Activated CD4-positive, alpha-beta T cell treated with anti-CD3 and anti-CD28 coated beads for 4 hours (primary cell): ENCODE results near the gene SCYL3.
"Not testable (repeated sequence)": the region's sequence is repeated elsewhere in the genome, so short reads cannot be mapped to it uniquely, and the experiment has no call there.

Source experiments
- DNase-seq, 2 donors: peaks; one replicate each; pipeline ENCODE4 v3.0.0-alpha.2; 2020

The SCYL3 gene

DNA sequence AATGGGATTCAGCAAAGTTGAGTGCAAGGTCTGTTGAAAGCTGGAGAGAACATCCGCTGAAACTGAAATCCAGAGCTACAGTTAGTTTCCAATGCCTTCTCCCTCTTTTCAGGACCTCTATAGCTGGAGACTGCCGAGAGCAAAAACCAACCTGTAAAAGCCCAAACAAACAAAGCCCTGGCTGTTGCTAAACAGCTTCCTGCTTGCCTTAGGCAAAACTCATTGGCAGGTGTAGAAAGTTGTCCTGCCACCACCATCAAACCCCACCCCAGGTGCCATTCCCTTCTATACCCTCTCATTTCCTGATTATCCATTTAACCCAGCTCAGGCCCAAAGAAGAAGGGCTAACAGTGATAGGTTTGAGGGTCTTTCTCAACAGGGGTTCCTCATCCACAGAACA, 24.7 kb downstream of the SCYL3 start:
- no peak for DNase-seq

DNA sequence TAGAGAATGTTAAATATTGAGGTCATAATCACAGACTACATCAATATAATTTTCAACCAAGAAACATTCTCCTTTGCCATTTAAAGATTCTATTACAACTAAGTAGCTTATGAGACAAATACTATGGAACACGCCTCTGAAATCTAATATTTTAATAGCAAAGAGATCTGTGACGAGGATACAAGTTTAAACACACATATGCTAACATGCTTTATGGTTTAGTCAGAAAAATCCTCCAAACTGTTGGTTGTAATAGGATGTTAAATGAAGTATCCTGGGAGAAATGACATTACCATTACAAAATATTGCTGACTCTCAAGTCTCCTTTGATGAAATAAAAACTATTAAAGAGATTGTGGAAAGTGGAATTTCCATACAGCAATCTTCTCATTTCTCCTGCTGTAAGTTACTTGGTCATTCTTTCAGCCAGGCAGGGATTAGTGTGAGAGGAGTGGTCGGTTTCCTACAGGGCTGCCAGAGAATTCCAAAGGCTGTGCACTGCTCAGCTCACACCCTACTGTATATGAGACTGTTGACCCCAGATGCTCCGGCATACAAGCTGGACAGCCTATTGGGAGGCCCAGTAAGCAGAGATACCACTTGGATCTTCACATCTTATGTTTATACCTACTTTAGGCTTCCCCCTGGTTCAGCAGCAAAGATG, 26.6 kb downstream of the SCYL3 start:
- no peak for DNase-seq

GRCh38 chr1:169866577-169866976, 27.1 kb downstream of the SCYL3 start:
- no peak for DNase-seq

- DNase-seq: not testable (repeated sequence)
These were observed 29.2 kb downstream of the SCYL3 start for GRCh38 chr1:169864531-169864930.

GRCh38 chr1:169860750-169861149, 32.9 kb downstream of the SCYL3 start:
- DNase-seq: no peak

GRCh38 chr1:169860187-169860586, 33.5 kb downstream of the SCYL3 start:
- DNase-seq: no peak

GRCh38 chr1:169859001-169859400, 34.7 kb downstream of the SCYL3 start:
- no peak for DNase-seq

DNA sequence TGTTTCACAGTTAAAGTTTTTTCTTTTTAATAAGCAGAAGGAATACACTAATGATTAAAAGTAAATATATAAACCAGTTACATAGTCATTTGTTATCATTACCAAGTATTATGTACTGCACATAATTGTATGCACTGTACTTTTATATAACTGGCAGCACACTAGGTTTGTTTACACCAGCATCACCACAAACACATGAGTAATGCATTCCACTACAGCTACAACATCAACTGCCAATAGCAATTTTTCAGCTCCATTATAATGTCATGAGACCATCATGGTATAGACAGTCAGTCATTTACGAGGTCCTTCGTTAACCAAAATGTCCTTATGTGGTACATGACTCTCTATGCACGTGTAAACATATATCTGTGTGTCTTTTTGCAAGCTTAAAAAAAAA, 35.2 kb downstream of the SCYL3 start:
- no peak for DNase-seq

DNA sequence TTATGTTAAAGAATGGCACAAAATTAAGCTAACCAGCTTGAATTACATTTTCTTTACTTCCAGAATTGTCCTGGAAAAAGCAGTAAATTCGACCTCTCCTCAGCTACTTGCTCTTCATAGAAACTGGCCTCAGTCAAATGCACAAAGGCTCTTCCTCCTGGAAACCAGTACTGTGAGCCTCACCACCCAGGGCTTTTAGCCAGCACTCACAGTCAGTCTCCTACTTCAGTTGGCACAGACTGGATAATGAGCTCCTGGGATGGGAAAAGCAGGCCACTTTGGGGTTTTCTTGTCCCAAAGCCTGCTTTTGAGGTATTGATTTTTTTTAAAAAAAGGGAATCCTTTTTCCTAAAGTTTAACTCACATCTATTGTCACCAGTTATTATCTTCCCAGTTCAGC, 40.4 kb downstream of the SCYL3 start:
- no peak for DNase-seq

GRCh38 chr1:169849346-169850022, 44.2 kb downstream of the SCYL3 start:
- no peak for DNase-seq

GRCh38 chr1:169848456-169848855, 45.2 kb downstream of the SCYL3 start:
- no peak for DNase-seq

DNA sequence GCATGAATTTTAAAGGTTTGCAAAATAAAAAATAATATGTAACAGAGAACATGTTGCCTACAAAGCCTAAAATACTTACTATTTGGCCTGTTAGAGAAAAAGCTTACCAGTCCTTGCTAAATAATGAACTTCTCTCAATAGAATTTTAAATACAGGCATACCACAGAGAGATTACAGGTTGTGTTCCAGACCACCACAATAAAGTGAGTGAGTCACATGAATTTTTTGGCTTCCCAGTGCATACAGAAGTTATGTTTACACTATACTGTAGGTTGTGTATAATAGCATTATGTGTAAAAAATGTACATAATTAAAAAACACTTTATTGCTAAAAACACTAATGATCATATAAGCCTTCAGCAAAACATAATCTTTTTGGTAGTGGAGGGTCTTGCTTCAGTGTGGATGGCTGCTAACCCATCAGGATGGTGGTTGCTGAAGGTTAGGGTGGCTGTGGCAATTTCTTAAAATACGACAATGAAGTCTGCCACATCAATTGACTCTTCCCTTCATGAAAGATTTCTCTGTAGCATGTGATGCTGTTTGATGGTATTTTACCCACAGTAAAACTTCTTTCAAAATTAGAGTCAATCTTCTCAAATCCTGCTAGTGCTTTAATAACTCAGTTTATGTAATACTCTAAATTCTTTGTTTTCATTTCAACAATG, 48.6 kb downstream of the SCYL3 start:
- DNase-seq: no peak

DNA sequence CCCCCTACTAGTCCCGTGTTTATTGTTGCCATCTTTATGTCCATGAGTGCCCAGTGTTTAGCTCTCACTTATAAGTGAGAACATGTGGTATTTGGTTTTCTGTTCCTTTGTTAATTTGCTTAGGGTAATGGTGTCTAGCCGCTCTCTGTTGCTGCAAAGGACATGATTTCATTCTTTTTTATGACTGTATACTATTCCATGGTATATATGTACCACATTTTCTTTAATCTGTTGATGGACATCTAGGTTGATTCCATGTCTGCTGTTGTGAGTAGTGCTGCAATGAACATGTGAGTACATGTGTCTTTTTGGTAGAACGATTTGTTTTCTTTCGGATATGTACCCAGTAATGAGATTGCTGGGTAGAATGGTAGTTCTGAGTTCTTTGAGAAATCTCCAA, 54.8 kb downstream of the SCYL3 start:
- DNase-seq: no peak

DNA sequence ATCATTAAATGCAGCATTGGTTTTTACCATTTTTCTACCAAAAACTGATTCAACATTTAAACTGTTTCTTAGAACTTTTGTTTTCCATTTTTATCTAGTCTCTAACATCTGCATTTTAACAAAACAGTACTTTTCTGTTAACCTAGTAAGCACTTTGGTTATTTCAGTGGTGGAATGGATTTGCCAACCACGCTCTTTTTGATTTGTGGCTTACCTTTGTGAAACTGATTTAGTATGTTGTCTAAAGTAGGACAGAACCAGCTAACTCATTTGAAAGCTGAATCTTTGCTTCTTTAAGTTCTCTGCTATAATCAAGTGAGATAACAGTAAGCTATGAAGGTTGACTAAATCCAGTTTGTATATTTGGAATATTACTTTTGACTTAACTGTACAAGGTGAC, 57.5 kb downstream of the SCYL3 start:
- DNase-seq: no peak

- no peak for DNase-seq
These were observed 58.0 kb downstream of the SCYL3 start for GRCh38 chr1:169835647-169836046.

GRCh38 chr1:169834869-169835268, 58.8 kb downstream of the SCYL3 start:
- no peak for DNase-seq

GRCh38 chr1:169833179-169833901, 60.4 kb downstream of the SCYL3 start:
- DNase-seq: no peak

DNA sequence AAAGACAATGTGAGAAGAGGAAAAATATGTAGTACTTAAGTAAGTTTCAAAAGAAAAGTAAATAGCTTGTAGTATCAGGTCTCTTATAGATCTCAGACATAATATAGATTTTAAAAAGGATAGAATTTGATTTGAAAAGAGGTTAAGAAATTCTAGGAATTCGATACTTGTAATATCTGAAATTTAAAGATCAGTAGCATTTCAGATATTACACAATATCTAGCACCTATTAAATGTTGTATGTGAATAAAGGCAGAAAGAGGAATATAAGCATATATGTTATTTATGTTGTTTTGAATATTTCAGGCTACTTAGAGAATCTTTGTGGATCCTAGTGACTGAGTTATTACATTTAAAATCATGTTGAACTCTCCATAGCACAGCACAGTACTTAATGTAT, 64.0 kb downstream of the SCYL3 start:
- DNase-seq: no peak

DNA sequence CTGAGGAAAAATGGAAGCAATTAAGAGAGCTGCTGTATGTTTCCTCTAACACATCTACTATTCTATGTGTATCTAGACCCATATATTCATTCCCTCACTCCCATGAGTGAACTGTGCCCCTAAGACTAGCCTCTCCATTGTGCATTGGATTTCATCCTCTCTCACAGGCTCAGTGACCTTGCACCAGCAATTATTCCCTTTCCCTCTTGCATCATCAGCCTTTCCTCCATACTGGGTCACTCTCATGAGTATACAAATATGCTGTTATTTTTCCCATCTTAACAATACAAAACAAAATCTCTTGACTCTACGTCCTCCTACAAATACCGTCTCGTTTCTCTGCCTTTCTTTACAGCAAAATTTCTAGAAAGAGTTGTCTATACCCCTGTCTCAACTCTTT, 69.5 kb downstream of the SCYL3 start:
- DNase-seq: no peak

GRCh38 chr1:169821500-169821899, 72.2 kb downstream of the SCYL3 start:
- no peak for DNase-seq

- no peak for DNase-seq
These were observed 77.1 kb downstream of the SCYL3 start for GRCh38 chr1:169816617-169817016.

DNA sequence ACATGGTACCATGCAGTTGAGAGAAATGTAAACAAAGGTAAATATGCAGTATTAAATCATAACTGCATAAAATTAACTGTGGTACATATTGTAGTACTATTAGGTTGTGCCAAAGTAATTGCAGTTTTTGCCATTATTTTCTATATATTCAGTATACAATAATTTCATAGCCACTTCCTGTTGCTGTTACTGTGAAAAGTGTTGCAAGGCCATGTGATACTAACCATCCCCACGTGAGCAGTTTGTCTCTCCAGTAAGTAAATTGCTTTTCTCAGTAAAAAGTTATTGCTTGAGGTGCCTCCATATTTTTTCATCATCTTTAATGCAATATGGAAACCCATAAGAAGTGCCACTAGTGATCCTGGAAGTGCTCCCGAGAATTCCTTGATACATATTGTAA, 79.4 kb downstream of the SCYL3 start:
- no peak for DNase-seq

DNA sequence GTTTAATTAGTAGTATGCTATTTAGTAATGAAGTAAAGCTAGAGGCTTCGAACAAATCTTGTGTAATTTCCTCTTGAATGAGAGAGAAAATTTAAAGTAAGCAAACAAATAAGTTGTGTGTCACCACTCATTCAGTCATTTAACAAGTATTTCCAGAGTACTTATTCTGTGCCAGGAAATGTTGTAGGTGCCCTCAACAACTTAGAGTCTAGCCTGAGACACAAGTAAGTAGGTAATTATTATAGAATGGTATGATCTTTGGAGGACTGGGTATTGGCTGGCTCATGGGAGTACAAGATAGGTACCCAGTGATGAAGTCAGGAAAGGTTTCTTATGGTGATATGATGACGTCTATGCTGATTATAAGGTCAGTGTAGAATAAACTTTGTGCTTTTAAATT, 81.6 kb downstream of the SCYL3 start:
- DNase-seq: no peak
